DOHH2 (cell line): Measurements from ENCODE around the gene NAXD.
A peak's percentile ranks its signal among the peaks of the same experiment; 100 is the strongest.
"Not testable (repeated sequence)": the region's sequence is repeated elsewhere in the genome, so short reads cannot be mapped to it uniquely, and the experiment has no call there.

Experiments
- H3F3A ChIP-seq: fragments of 200-600 bp; sonication (generic), shearing (Covaris generic); 2 replicates; pipeline ENCODE4 v1.6.0; 2016; ENCODE audit warnings: antibody characterized with exemption, mild to moderate bottlenecking; ENCODE audit not compliant: control insufficient read depth, insufficient read depth
- H3K27ac ChIP-seq: fragments of 200-600 bp; sonication (generic); 2 replicates; pipeline ENCODE4 v1.5.1; 2014; ENCODE audit warnings: low read depth, mild to moderate bottlenecking, low read length, moderate library complexity
- H3K27me3 ChIP-seq: fragments of 200-600 bp; sonication (generic); 2 replicates; pipeline ENCODE4 v1.6.1; 2014; ENCODE audit warnings: mild to moderate bottlenecking, low read length, mixed read lengths; ENCODE audit not compliant: control insufficient read depth
- H3K36me3 ChIP-seq: fragments of 200-600 bp; sonication (generic); 2 replicates; pipeline ENCODE4 v1.6.1; 2014; ENCODE audit warnings: mild to moderate bottlenecking, low read length, moderate library complexity, mixed read lengths; ENCODE audit not compliant: control insufficient read depth
- H3K4me1 ChIP-seq: fragments of 200-600 bp; sonication (generic); 2 replicates; pipeline ENCODE4 v1.6.1; 2014; ENCODE audit warnings: mild to moderate bottlenecking, low read length, mixed read lengths; ENCODE audit not compliant: control insufficient read depth
- H3K4me2 ChIP-seq: fragments of 200-600 bp; sonication (generic); 2 replicates; pipeline ENCODE4 v1.6.0; 2014; ENCODE audit warnings: mild to moderate bottlenecking, low read length, moderate library complexity
- H3K4me3 ChIP-seq: fragments of 200-600 bp; sonication (generic); 2 replicates; pipeline ENCODE4 v1.5.1; 2014; ENCODE audit warnings: mild to moderate bottlenecking, low read length, mixed read lengths
- H3K79me2 ChIP-seq: fragments of 200-600 bp; sonication (generic); 2 replicates; pipeline ENCODE4 v1.6.1; 2014; ENCODE audit warnings: mild to moderate bottlenecking, low read length, mixed read lengths; ENCODE audit not compliant: control insufficient read depth
- H3K9me2 ChIP-seq: fragments of 200-600 bp; sonication (generic); replicated peaks from 2 replicates; pipeline ENCODE4 v1.6.1; 2014; ENCODE audit warnings: mild to moderate bottlenecking, low read length, mixed read lengths; ENCODE audit not compliant: control insufficient read depth
- H3K9me3 ChIP-seq: fragments of 200-600 bp; sonication (generic); 2 replicates; pipeline ENCODE4 v1.6.1; 2014; ENCODE audit warnings: antibody characterized with exemption, low read length, mixed read lengths; ENCODE audit not compliant: control insufficient read depth, insufficient read depth
- H4K20me1 ChIP-seq: fragments of 200-600 bp; sonication (generic); 2 replicates; pipeline ENCODE4 v1.6.0; 2014; ENCODE audit warnings: low read depth, mild to moderate bottlenecking, antibody characterized with exemption, low read length, moderate library complexity; ENCODE audit not compliant: control insufficient read depth, insufficient read depth
- EZH2phosphoT487 ChIP-seq: fragments of 200-600 bp; sonication (generic); IDR thresholded peaks from 2 replicates; pipeline ENCODE4 v1.6.1; 2017; ENCODE audit warnings: borderline replicate concordance, mild to moderate bottlenecking, antibody characterized with exemption, low read length, moderate library complexity, mixed read lengths
- TF ChIP-seq, protein P1 (sequence below): fragments of 200-600 bp; sonication (generic); IDR thresholded peaks from one replicate; pipeline ENCODE4 v1.5.1; 2014; ENCODE audit warnings: antibody characterized with exemption, mild to moderate bottlenecking, low read depth, low read length; ENCODE audit not compliant: poor library complexity, severe bottlenecking

NAXD gene

DNA sequence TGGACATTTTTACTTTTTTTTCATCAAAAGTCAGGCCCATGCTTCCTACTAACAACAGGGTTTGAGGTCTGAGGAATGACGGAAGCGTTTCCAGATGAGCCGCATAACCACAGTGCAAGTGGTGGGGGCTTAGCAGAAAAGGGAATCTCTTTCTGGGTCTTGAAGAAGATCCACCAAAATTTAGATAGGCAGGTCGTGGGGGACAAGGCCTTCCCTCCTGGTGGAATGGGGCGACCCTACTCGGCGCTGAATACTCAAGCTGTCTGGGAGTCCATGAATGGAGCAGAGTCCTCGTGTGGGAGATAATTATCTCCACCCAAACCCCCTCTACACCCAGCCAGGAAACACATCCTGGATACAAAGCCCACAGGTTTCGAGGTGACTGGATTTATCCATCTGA is 53.7 kb downstream of the NAXD start:
- peaks cover 49% of the 10 kb centered on the region for H3K36me3 ChIP-seq
- peaks cover 2% of the 10 kb centered on the region; the same call in 1 of the 2 replicates for H3K4me1 ChIP-seq
- no peaks in the 10 kb centered on the region for H3K27me3 ChIP-seq
- H4K20me1 ChIP-seq = no peaks in the 10 kb centered on the region
- no peaks in the 10 kb centered on the region for H3K9me2 ChIP-seq
- H3F3A ChIP-seq = no peaks in the 10 kb centered on the region
- no peaks in the 10 kb centered on the region for H3K9me3 ChIP-seq
- H3K4me3 ChIP-seq = no peak overlapping the region
- peaks cover under 1% of the 10 kb centered on the region for H3K79me2 ChIP-seq
- no peak overlapping the region for H3K4me2 ChIP-seq
- H3K27ac ChIP-seq = no peak overlapping the region
- no peak for TF ChIP-seq EZH2phosphoT487
- TF ChIP-seq, protein P1, sequence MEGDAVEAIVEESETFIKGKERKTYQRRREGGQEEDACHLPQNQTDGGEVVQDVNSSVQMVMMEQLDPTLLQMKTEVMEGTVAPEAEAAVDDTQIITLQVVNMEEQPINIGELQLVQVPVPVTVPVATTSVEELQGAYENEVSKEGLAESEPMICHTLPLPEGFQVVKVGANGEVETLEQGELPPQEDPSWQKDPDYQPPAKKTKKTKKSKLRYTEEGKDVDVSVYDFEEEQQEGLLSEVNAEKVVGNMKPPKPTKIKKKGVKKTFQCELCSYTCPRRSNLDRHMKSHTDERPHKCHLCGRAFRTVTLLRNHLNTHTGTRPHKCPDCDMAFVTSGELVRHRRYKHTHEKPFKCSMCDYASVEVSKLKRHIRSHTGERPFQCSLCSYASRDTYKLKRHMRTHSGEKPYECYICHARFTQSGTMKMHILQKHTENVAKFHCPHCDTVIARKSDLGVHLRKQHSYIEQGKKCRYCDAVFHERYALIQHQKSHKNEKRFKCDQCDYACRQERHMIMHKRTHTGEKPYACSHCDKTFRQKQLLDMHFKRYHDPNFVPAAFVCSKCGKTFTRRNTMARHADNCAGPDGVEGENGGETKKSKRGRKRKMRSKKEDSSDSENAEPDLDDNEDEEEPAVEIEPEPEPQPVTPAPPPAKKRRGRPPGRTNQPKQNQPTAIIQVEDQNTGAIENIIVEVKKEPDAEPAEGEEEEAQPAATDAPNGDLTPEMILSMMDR = no peak

DNA sequence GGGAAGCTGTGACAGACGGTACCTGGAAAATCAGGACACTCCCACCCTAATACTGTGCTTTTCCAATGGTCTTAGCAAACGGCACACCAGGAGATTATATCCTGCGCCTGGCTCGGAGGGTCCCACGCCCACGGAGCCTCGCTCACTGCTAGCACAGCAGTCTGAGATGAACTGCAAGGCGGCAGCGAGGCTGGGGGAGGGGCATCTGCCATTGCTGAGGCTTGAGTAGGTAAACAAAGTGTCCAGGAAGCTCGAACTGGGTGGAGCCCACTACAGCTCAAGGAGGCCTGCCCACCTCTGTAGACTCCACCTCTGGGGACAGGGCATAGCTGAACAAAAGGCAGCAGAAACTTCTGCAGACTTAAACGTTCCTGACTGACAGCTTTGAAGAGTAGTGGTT is 54.5 kb downstream of the NAXD start:
- not testable (repeated sequence) for H3K79me2 ChIP-seq, H3K4me2 ChIP-seq, H3K9me2 ChIP-seq, H3K4me3 ChIP-seq, H3K4me1 ChIP-seq, H4K20me1 ChIP-seq, H3K27me3 ChIP-seq, H3F3A ChIP-seq, H3K27ac ChIP-seq, H3K9me3 ChIP-seq
- H3K36me3 ChIP-seq = peaks cover 47% of the 10 kb centered on the region

DNA sequence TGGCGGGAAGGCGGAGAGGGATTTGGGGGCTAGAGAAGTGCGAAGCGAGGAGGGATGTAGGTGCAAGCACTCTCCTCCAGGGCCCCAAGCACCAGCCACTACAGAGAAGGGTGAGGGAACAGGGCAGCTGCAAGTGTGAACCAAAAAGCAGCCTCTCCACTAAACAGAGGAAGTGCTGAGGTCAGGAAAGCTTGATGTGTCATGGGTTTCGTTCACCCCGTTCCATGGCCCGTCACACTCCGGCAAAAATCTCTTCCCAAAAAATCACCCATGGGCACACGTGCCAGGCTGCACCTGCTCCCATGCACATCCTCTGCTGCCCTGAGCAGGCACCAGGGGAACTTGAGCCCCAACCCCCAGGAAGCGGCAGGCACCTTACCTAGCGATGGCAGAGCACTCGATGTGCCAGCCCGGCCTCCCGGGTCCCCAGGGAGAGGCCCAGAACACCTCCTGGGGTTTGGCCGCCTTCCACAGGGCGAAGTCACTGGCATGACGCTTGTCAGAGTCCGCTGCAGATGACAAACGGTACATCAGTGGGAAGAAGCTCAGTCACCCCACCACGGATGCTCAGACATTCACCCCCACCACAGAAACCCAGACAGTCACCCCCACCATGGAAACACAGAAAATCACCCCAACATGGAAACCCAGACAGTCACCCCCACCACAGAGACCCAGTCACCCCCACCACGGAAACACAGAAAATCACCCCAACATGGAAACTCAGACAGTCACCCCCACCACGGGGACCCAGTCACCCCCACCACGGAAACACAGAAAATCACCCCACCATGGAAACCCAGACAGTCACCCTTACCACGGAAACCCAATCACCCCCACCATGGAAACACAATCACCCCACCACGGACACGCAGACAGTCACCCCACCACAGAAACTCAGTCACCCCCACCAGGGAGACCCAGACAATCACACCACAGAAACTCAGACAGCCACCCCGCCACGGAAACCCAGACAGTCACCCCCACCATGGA is 61.5 kb downstream of the NAXD start:
- H3K27ac ChIP-seq = peak overlapping the region; percentile 93
- TF ChIP-seq, protein P1 = peak; percentile 14
- no peak for TF ChIP-seq EZH2phosphoT487
- peak overlapping the region; percentile 70 for H3K4me3 ChIP-seq
- H3F3A ChIP-seq = peaks cover 13% of the 10 kb centered on the region
- peaks cover 45% of the 10 kb centered on the region for H3K36me3 ChIP-seq
- H3K79me2 ChIP-seq = peaks cover 12% of the 10 kb centered on the region
- no peaks in the 10 kb centered on the region for H3K27me3 ChIP-seq
- H4K20me1 ChIP-seq = no peaks in the 10 kb centered on the region
- no peaks in the 10 kb centered on the region for H3K9me2 ChIP-seq
- H3K9me3 ChIP-seq = no peaks in the 10 kb centered on the region
- peak overlapping the region; percentile 91 for H3K4me2 ChIP-seq
- H3K4me1 ChIP-seq = peaks cover 34% of the 10 kb centered on the region
